ENCODE results near the gene TMEM174. TPM values are rescaled to one million over a fixed set of nuclear protein-coding genes. Genes with fewer than 3 reads are reported as not detected.

Gene TMEM174
- total and polyA plus RNA-seq, 2 donors (not counting 1 experiment from before 2014, with no cell fraction given), result not detected

DNA sequence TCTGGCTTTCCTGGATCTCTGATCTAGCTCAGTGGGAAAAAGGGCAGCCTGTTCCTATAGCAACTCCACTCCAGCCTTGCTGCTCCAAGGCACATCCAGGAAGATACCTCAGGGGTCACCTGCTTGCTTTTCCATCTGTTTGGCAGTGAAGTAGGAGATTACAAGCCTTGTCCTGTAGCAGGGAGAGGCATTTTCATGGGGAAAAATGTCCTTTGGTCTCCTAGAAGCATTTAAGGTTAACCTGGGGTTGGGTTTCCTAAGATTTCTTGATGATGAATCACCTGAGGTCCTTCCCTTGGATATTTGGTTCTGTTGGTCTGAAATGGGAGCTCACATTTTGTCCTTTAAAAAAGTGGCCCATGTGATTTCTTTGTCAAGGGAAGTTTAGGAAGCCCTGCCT is 1.5 kb upstream of the TMEM174 start:
- no peak overlapping the region for H3K4me2 ChIP-seq (replicated peaks; ENCODE audit: low read depth, low read length, poor library complexity, severe bottlenecking)
- Mint-ChIP-seq H3K9me3 (ENCODE audit: insufficient read depth) (no peaks in the 10 kb centered on the region), H3K27ac (no peak overlapping the region), H3K4me1 (peaks cover 2% of the 10 kb centered on the region), H3K4me3 (no peak overlapping the region), H3K27me3 (peaks cover 72% of the 10 kb centered on the region)
- no peak overlapping the region for H3K9ac ChIP-seq (ENCODE audit: low read length)
- no peak for ATAC-seq (ENCODE audit: low read depth)
- H3K27ac ChIP-seq (ENCODE audit: low read length in 2 of 2), result no peak overlapping the region
- H4K20me1 ChIP-seq (ENCODE audit: control insufficient read depth, insufficient read depth, low read length, poor library complexity, severe bottlenecking), result no peaks in the 10 kb centered on the region
- TF ChIP-seq, protein P1, sequence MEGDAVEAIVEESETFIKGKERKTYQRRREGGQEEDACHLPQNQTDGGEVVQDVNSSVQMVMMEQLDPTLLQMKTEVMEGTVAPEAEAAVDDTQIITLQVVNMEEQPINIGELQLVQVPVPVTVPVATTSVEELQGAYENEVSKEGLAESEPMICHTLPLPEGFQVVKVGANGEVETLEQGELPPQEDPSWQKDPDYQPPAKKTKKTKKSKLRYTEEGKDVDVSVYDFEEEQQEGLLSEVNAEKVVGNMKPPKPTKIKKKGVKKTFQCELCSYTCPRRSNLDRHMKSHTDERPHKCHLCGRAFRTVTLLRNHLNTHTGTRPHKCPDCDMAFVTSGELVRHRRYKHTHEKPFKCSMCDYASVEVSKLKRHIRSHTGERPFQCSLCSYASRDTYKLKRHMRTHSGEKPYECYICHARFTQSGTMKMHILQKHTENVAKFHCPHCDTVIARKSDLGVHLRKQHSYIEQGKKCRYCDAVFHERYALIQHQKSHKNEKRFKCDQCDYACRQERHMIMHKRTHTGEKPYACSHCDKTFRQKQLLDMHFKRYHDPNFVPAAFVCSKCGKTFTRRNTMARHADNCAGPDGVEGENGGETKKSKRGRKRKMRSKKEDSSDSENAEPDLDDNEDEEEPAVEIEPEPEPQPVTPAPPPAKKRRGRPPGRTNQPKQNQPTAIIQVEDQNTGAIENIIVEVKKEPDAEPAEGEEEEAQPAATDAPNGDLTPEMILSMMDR (IDR thresholded peaks at IDR 0.05), result no peak
- no peak for TF ChIP-seq EZH2 (IDR thresholded peaks at IDR 0.05; ENCODE audit: borderline replicate concordance, insufficient read depth, low read depth, low read length, poor library complexity, severe bottlenecking)
- no peaks in the 10 kb centered on the region for H3K79me2 ChIP-seq (ENCODE audit: control insufficient read depth, insufficient read depth, low read length)
- ChIA-PET POLR2A (no interaction called here), CTCF (no interaction called here)
- DNase-seq, result no peak
- H3K27me3 ChIP-seq (replicated peaks in 1 of 4; ENCODE audit: control extremely low read depth in 1 of 4, control insufficient read depth in 3 of 4, insufficient read depth in 4 of 4, low read length in 3 of 4), result peaks cover 0 to 43% (median 28%) of the 10 kb centered on the region in 4 experiments
- intact Hi-C loops (cut with micrococcal nuclease), result no loop called here
- H3K36me3 ChIP-seq (replicated peaks in 1 of 2; ENCODE audit: control extremely low read depth in 1 of 2, control insufficient read depth in 1 of 2, extremely low read depth in 1 of 2, insufficient read depth in 2 of 2, low read length in 1 of 2), result no peaks in the 10 kb centered on the region
- H3K9me3 ChIP-seq (ENCODE audit: control extremely low read depth in 1 of 3, control insufficient read depth in 2 of 3, insufficient read depth in 1 of 3, low read length in 2 of 3), result no peaks in the 10 kb centered on the region
- H3K4me3 ChIP-seq (ENCODE audit: control extremely low read depth in 1 of 5, extremely low read depth in 1 of 5, insufficient read depth in 1 of 5, low read depth in 2 of 5, low read length in 4 of 5), result no peak overlapping the region
- H3K4me1 ChIP-seq (ENCODE audit: control insufficient read depth in 2 of 2, insufficient read depth in 2 of 2, low read length in 2 of 2), result peaks cover 0 to 3% of the 10 kb centered on the region in 2 donors
- H2AFZ ChIP-seq (ENCODE audit: insufficient read depth, low read depth, low read length, poor library complexity, severe bottlenecking), result no peak overlapping the region

DNA sequence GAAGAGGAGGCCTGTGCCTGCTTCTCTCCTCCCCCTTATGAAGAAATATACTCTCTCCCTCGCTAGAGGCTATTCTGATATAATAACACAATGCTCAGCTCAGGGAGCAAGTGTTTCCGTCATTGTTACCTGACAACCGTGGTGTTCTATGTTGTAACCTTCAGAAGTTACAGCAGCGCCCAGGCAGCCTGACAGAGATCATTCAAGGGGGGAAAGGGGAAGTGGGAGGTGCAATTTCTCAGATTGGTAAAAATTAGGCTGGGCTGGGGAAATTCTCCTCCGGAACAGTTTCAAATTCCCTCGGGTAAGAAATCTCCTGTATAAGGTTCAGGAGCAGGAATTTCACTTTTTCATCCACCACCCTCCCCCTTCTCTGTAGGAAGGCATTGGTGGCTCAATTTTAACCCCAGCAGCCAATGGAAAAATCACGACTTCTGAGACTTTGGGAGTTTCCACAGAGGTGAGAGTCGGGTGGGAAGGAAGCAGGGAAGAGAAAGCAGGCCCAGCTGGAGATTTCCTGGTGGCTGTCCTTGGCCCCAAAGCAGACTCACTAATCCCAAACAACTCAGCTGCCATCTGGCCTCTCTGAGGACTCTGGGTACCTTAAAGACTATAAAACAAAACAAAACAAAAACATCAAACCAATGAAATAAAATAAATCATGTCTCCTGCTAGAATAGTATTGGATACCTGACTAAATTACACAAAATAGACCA is 1.3 kb downstream of the TMEM174 start:
- 46% methylated on average over 3 of the region's 8 CpGs for WGBS (ENCODE audit: insufficient coverage)
- Histone ChIP-seq H3K36me3 (replicated peaks in 1 of 2; ENCODE audit: control extremely low read depth in 1 of 2, control insufficient read depth in 1 of 2, extremely low read depth in 1 of 2, insufficient read depth in 2 of 2, low read length in 1 of 2) (no peaks in the 10 kb centered on the region), H4K20me1 (ENCODE audit: control insufficient read depth, insufficient read depth, low read length, poor library complexity, severe bottlenecking) (no peaks in the 10 kb centered on the region), H3K27me3 (replicated peaks in 1 of 4; ENCODE audit: control extremely low read depth in 1 of 4, control insufficient read depth in 3 of 4, insufficient read depth in 4 of 4, low read length in 3 of 4) (peaks cover 0 to 44% (median 21%) of the 10 kb centered on the region in 4 experiments), H3K9me3 (ENCODE audit: control extremely low read depth in 1 of 3, control insufficient read depth in 2 of 3, insufficient read depth in 1 of 3, low read length in 2 of 3) (no peaks in the 10 kb centered on the region), H3K4me1 (ENCODE audit: control insufficient read depth in 2 of 2, insufficient read depth in 2 of 2, low read length in 2 of 2) (peaks cover 0 to 3% of the 10 kb centered on the region in 2 donors), H3K4me3 (ENCODE audit: control extremely low read depth in 1 of 5, extremely low read depth in 1 of 5, insufficient read depth in 1 of 5, low read depth in 2 of 5, low read length in 4 of 5) (no peak overlapping the region), H3K27ac (ENCODE audit: low read length in 2 of 2) (no peak overlapping the region), H3K4me2 (replicated peaks; ENCODE audit: low read depth, low read length, poor library complexity, severe bottlenecking) (no peak overlapping the region), H2AFZ (ENCODE audit: insufficient read depth, low read depth, low read length, poor library complexity, severe bottlenecking) (no peak overlapping the region), H3K79me2 (ENCODE audit: control insufficient read depth, insufficient read depth, low read length) (no peaks in the 10 kb centered on the region), H3K9ac (ENCODE audit: low read length) (no peak overlapping the region)
- ChIA-PET CTCF (no interaction called here), POLR2A (no interaction called here)
- Mint-ChIP-seq H3K4me1 (peaks cover 2% of the 10 kb centered on the region), H3K9me3 (ENCODE audit: insufficient read depth) (no peaks in the 10 kb centered on the region), H3K27me3 (peaks cover 61% of the 10 kb centered on the region), H3K4me3 (no peak overlapping the region), H3K27ac (no peak overlapping the region)
- intact Hi-C loops (cut with micrococcal nuclease), result no loop called here
- DNase-seq (no peak), ATAC-seq (ENCODE audit: low read depth) (no peak)
- TF ChIP-seq, protein P1 (IDR thresholded peaks at IDR 0.05), result no peak
- TF ChIP-seq EZH2 (IDR thresholded peaks at IDR 0.05; ENCODE audit: borderline replicate concordance, insufficient read depth, low read depth, low read length, poor library complexity, severe bottlenecking), result no peak

Data from B cell (primary cell).